Measurements from ENCODE around the gene NDC80.

GRCh38 chr18:2572892-2573291 lies 1.5 kb downstream of the NDC80 start:
- TF ChIP-seq SUZ12 (IDR thresholded peaks at IDR 0.05) (no peak), FOXA1 (IDR thresholded peaks at IDR 0.05) (no peak), FOXK2 (IDR thresholded peaks at IDR 0.05) (no peak), FOXM1 (IDR thresholded peaks at IDR 0.05; ENCODE audit: borderline replicate concordance) (no peak), SP1 (IDR thresholded peaks at IDR 0.05) (no peak), CTBP1 (IDR thresholded peaks at IDR 0.05; ENCODE audit: borderline replicate concordance) (no peak), NFRKB (IDR thresholded peaks at IDR 0.05) (no peak), LEF1 (IDR thresholded peaks at IDR 0.05; ENCODE audit: borderline replicate concordance) (no peak), PKNOX1 (IDR thresholded peaks at IDR 0.05) (no peak)

Measured in HEK293T (cell line).